Ishikawa (cell line): Measurements from ENCODE around the gene ADAD2.

Experiments used
- CEBPB ChIP-seq: IDR thresholded peaks from 2 replicates; pipeline ENCODE4 v1.6.1; 2012
- CREB1 ChIP-seq: IDR thresholded peaks from 2 replicates; pipeline ENCODE4 v1.6.1; 2012; ENCODE audit warnings: low read depth
- EGR1 ChIP-seq: IDR thresholded peaks from 2 replicates; pipeline ENCODE4 v1.6.1; 2012
- EP300 ChIP-seq: IDR thresholded peaks from 2 replicates; pipeline ENCODE4 v1.6.1; 2012; ENCODE audit warnings: borderline replicate concordance
- FOXM1 ChIP-seq: IDR thresholded peaks from 2 replicates; pipeline ENCODE4 v1.6.1; 2012; ENCODE audit warnings: low read depth, borderline replicate concordance
- MAX ChIP-seq: IDR thresholded peaks from 2 replicates; pipeline ENCODE4 v1.6.1; 2012
- NFIC ChIP-seq: IDR thresholded peaks from 2 replicates; pipeline ENCODE4 v1.6.1; 2012
- RAD21 ChIP-seq: IDR thresholded peaks from 2 replicates; pipeline ENCODE4 v1.6.1; 2012; ENCODE audit warnings: low read depth
- REST ChIP-seq: IDR thresholded peaks from 2 replicates; pipeline ENCODE4 v1.6.1; 2012; ENCODE audit warnings: low read depth, mild to moderate bottlenecking
- TAF1 ChIP-seq: IDR thresholded peaks from 2 replicates; pipeline ENCODE4 v1.6.1; 2012; ENCODE audit warnings: low read depth, mild to moderate bottlenecking
- TCF12 ChIP-seq: IDR thresholded peaks from 2 replicates; pipeline ENCODE4 v1.6.1; 2012; ENCODE audit warnings: low read depth
- TEAD4 ChIP-seq: IDR thresholded peaks from 2 replicates; pipeline ENCODE4 v1.6.1; 2012
- USF1 ChIP-seq: IDR thresholded peaks from 2 replicates; pipeline ENCODE4 v1.6.1; 2012
- YY1 ChIP-seq: IDR thresholded peaks from 2 replicates; pipeline ENCODE4 v1.6.1; 2012; ENCODE audit warnings: low read depth
- ZBTB7A ChIP-seq: IDR thresholded peaks from 2 replicates; pipeline ENCODE4 v1.6.1; 2012; ENCODE audit warnings: low read depth

The ADAD2 gene

GRCh38 chr16:84199097-84199496 lies 8.1 kb downstream of the ADAD2 start:
- TF ChIP-seq TAF1 (no peak), EP300 (no peak), ZBTB7A (no peak), MAX (no peak), NFIC (no peak), RAD21 (no peak), FOXM1 (no peak), YY1 (no peak), TCF12 (no peak), CREB1 (no peak), REST (no peak)

- TF ChIP-seq RAD21: no peak
- TF ChIP-seq FOXM1: no peak
- no peak for TF ChIP-seq MAX
Measured at GRCh38 chr16:84199861-84200260, 8.9 kb downstream of the ADAD2 start.

- no peak for TF ChIP-seq USF1
- TF ChIP-seq CEBPB: no peak
- TF ChIP-seq EGR1: no peak
- no peak for TF ChIP-seq TCF12
- no peak for TF ChIP-seq FOXM1
- no peak for TF ChIP-seq TAF1
- TF ChIP-seq EP300: no peak
- no peak for TF ChIP-seq YY1
- no peak for TF ChIP-seq CREB1
- TF ChIP-seq NFIC: no peak
Measured at GRCh38 chr16:84205976-84206691, 15.2 kb downstream of the ADAD2 start.

- no peak for TF ChIP-seq RAD21
- no peak for TF ChIP-seq NFIC
- no peak for TF ChIP-seq CEBPB
- no peak for TF ChIP-seq MAX
- TF ChIP-seq TCF12: no peak
- no peak for TF ChIP-seq TAF1
- TF ChIP-seq USF1: no peak
- no peak for TF ChIP-seq REST
- TF ChIP-seq EP300: no peak
- no peak for TF ChIP-seq EGR1
- no peak for TF ChIP-seq ZBTB7A
- TF ChIP-seq CREB1: no peak
- TF ChIP-seq FOXM1: no peak
- no peak for TF ChIP-seq TEAD4
- TF ChIP-seq YY1: no peak
Measured at GRCh38 chr16:84207251-84207650, 16.3 kb downstream of the ADAD2 start.

GRCh38 chr16:84207879-84208278 lies 16.9 kb downstream of the ADAD2 start:
- no peak for TF ChIP-seq FOXM1
- TF ChIP-seq CEBPB: no peak
- no peak for TF ChIP-seq EP300
- no peak for TF ChIP-seq USF1
- TF ChIP-seq ZBTB7A: no peak
- TF ChIP-seq TEAD4: no peak
- no peak for TF ChIP-seq MAX
- no peak for TF ChIP-seq EGR1
- TF ChIP-seq NFIC: no peak
- no peak for TF ChIP-seq TCF12
- TF ChIP-seq RAD21: no peak
- no peak for TF ChIP-seq REST
- no peak for TF ChIP-seq YY1
- TF ChIP-seq CREB1: no peak
- TF ChIP-seq TAF1: no peak
